ENCODE data around the gene CCDC88C. TPM values are rescaled to one million over a fixed set of nuclear protein-coding genes. Genes with fewer than 3 reads are reported as not detected.

CCDC88C gene
- polyA plus RNA-seq, 1 donor from 2014 or later: 30.5 TPM

GRCh38 chr14:91374287-91374878, 43.2 kb downstream of the CCDC88C start:
- peaks cover 1% of the 10 kb centered on the region for H3K27me3 Mint-ChIP-seq
- H3K9me3 Mint-ChIP-seq: no peaks in the 10 kb centered on the region
- peaks cover 41 to 87% (median 71%) of the 10 kb centered on the region in 3 donors for H3K4me1 Mint-ChIP-seq
- peak overlapping the region; percentile 93 to 99 (median 94) for H3K27ac Mint-ChIP-seq
- H3K4me3 Mint-ChIP-seq: peak overlapping the region; percentile 63 to 90 (median 84)
- H3K36me3 Mint-ChIP-seq: peaks cover 8% of the 10 kb centered on the region

GRCh38 chr14:91373591-91374254, 43.9 kb downstream of the CCDC88C start:
- Mint-ChIP-seq H3K36me3 (peaks cover 8% of the 10 kb centered on the region), H3K4me1 (peaks cover 41 to 86% (median 68%) of the 10 kb centered on the region in 3 donors), H3K27me3 (peaks cover 1% of the 10 kb centered on the region), H3K9me3 (no peaks in the 10 kb centered on the region), H3K27ac (peak overlapping the region; percentile 93 to 99 (median 94)), H3K4me3 (peak overlapping the region; percentile 63 to 90 (median 84))

- peak overlapping the region; percentile 93 to 99 (median 94) for H3K27ac Mint-ChIP-seq
- H3K4me1 Mint-ChIP-seq: peaks cover 35 to 86% (median 64%) of the 10 kb centered on the region in 3 donors
- H3K36me3 Mint-ChIP-seq: peaks cover 8% of the 10 kb centered on the region
- H3K4me3 Mint-ChIP-seq: peak overlapping the region; percentile 63 to 90 (median 84)
- H3K9me3 Mint-ChIP-seq: no peaks in the 10 kb centered on the region
- peaks cover 1% of the 10 kb centered on the region for H3K27me3 Mint-ChIP-seq
Observed at GRCh38 chr14:91372671-91373495, 44.7 kb downstream of the CCDC88C start.

GRCh38 chr14:91371990-91372375, 45.6 kb downstream of the CCDC88C start:
- peaks cover 42 to 86% (median 66%) of the 10 kb centered on the region in 3 donors for H3K4me1 Mint-ChIP-seq
- peak overlapping the region in 2 of 3 donors; percentile 93 to 94 for H3K27ac Mint-ChIP-seq
- no peaks in the 10 kb centered on the region for H3K9me3 Mint-ChIP-seq
- H3K4me3 Mint-ChIP-seq: peak overlapping the region in 2 of 4 donors; percentile 73 to 74
- H3K27me3 Mint-ChIP-seq: peaks cover 1% of the 10 kb centered on the region
- H3K36me3 Mint-ChIP-seq: peaks cover 8% of the 10 kb centered on the region

- Mint-ChIP-seq H3K4me3 (peak overlapping the region; percentile 12 to 78 (median 65)), H3K27ac (peak overlapping the region; percentile 67 to 93 (median 84)), H3K27me3 (peaks cover 1% of the 10 kb centered on the region), H3K4me1 (peaks cover 44 to 86% (median 69%) of the 10 kb centered on the region in 3 donors), H3K36me3 (peaks cover 7% of the 10 kb centered on the region), H3K9me3 (no peaks in the 10 kb centered on the region)
Observed at GRCh38 chr14:91371011-91371989, 46.3 kb downstream of the CCDC88C start.

- H3K9me3 Mint-ChIP-seq: no peaks in the 10 kb centered on the region
- H3K36me3 Mint-ChIP-seq: peaks cover 3% of the 10 kb centered on the region
- H3K27me3 Mint-ChIP-seq: peaks cover 1% of the 10 kb centered on the region
- peaks cover 46 to 86% (median 70%) of the 10 kb centered on the region in 3 donors for H3K4me1 Mint-ChIP-seq
- H3K27ac Mint-ChIP-seq: peak overlapping the region; percentile 84 to 98 (median 86)
- peak overlapping the region in 3 of 4 donors; percentile 35 to 53 (median 43) for H3K4me3 Mint-ChIP-seq
Observed at GRCh38 chr14:91369628-91370445, 47.8 kb downstream of the CCDC88C start.

- Mint-ChIP-seq H3K9me3 (no peaks in the 10 kb centered on the region), H3K27me3 (peaks cover 1% of the 10 kb centered on the region)
Observed at GRCh38 chr14:91368776-91369416, 48.7 kb downstream of the CCDC88C start.

GRCh38 chr14:91367173-91368171, 50.1 kb downstream of the CCDC88C start:
- Mint-ChIP-seq H3K9me3 (no peaks in the 10 kb centered on the region), H3K27me3 (no peaks in the 10 kb centered on the region), H3K4me3 (peak overlapping the region; percentile 56 to 86 (median 66)), H3K4me1 (peaks cover 32 to 71% (median 59%) of the 10 kb centered on the region in 3 donors), H3K36me3 (peaks cover 3% of the 10 kb centered on the region), H3K27ac (peak overlapping the region; percentile 92 to 99 (median 98))

More at GRCh38 chr14:91368776-91369416, 48.7 kb downstream of the CCDC88C start:
- Mint-ChIP-seq H3K4me3 (peak overlapping the region in 2 of 4 donors; percentile 68 to 77), H3K36me3 (peaks cover 3% of the 10 kb centered on the region), H3K27ac (peak overlapping the region; percentile 92 to 98 (median 93)), H3K4me1 (peaks cover 45 to 85% (median 70%) of the 10 kb centered on the region in 3 donors)

- Mint-ChIP-seq H3K27ac (peak overlapping the region; percentile 92 to 99 (median 98)), H3K4me3 (peak overlapping the region; percentile 56 to 86 (median 66)), H3K27me3 (no peaks in the 10 kb centered on the region), H3K36me3 (peaks cover 2% of the 10 kb centered on the region), H3K9me3 (no peaks in the 10 kb centered on the region), H3K4me1 (peaks cover 32 to 71% (median 59%) of the 10 kb centered on the region in 3 donors)
Observed at GRCh38 chr14:91366749-91367148, 50.9 kb downstream of the CCDC88C start.

GRCh38 chr14:91365552-91365951, 52.1 kb downstream of the CCDC88C start:
- H3K27ac Mint-ChIP-seq: peak overlapping the region; percentile 39 to 92 (median 51)
- H3K4me1 Mint-ChIP-seq: peaks cover 32 to 67% (median 55%) of the 10 kb centered on the region in 3 donors
- H3K9me3 Mint-ChIP-seq: no peaks in the 10 kb centered on the region
- H3K4me3 Mint-ChIP-seq: peak overlapping the region in 3 of 4 donors; percentile 16 to 87 (median 49)
- no peaks in the 10 kb centered on the region for H3K27me3 Mint-ChIP-seq
- H3K36me3 Mint-ChIP-seq: peaks cover 2% of the 10 kb centered on the region

GRCh38 chr14:91364524-91365270, 52.9 kb downstream of the CCDC88C start:
- Mint-ChIP-seq H3K27ac (peak overlapping the region; percentile 51 to 92 (median 90)), H3K4me1 (peaks cover 30 to 62% (median 47%) of the 10 kb centered on the region in 3 donors), H3K4me3 (peak overlapping the region; percentile 44 to 92 (median 84)), H3K27me3 (no peaks in the 10 kb centered on the region), H3K36me3 (no peaks in the 10 kb centered on the region), H3K9me3 (no peaks in the 10 kb centered on the region)

Measured in IgD-negative memory B cell (primary cell).